HG03442 (cell line): ENCODE measurements around the gene WDR1.

ENCODE experiments used
- ATAC-seq: cut with Tn5 transposase; IDR thresholded peaks from one replicate; pipeline ENCODE4 v1.9.1; 2021; ENCODE audit warnings: mild to moderate bottlenecking, moderate library complexity; ENCODE audit not compliant: unreplicated experiment

The WDR1 gene

DNA sequence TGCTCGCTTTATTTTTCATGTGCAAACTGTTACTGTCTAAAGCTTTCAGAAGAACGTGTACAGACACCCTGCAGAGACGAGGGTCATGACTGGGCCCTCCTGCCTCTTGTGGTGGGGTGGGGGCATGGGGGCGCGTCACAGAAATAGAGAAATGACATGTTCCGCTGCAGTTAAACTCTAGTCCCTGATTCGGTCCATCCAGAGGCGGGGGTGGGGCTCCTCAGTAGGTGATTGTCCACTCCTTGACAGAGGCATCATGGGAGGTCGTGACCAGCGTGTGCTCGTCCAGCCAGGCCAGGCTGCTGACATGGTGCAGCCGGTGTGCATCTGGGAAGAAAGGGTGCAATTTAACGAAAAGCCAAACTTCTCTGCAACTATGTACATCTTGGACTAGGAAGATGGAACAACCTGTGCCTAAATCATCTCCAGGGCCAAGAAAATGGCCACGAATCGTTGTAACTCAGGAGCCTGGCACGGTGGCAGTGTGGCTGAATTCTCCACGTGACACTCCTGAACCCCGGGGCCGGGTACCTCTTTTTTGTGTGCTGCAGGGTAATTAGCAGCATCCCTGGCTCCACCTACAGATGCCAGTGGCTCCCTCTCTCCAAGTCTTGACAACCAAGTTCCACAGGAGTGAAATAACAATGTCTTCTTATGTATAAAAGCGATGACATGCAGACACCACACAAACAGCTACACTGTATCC lies 41.3 kb downstream of the WDR1 start:
- no peak for ATAC-seq

DNA sequence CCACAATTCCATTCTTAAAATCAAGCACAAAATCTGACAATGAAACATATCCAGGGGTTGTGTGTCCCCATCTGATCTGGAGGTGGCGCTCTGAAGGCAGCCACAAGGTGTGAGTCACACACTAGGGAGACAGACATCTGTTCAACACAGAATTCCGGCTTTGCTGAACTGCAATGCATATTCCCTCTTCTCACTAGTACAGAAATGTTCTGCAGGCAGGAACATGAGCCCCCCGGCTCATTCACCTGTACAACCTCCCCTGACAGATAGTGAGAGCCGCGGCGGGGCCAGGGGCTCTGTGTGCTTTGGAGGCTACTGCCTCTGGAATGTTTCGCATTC lies 41.9 kb downstream of the WDR1 start:
- no peak for ATAC-seq

DNA sequence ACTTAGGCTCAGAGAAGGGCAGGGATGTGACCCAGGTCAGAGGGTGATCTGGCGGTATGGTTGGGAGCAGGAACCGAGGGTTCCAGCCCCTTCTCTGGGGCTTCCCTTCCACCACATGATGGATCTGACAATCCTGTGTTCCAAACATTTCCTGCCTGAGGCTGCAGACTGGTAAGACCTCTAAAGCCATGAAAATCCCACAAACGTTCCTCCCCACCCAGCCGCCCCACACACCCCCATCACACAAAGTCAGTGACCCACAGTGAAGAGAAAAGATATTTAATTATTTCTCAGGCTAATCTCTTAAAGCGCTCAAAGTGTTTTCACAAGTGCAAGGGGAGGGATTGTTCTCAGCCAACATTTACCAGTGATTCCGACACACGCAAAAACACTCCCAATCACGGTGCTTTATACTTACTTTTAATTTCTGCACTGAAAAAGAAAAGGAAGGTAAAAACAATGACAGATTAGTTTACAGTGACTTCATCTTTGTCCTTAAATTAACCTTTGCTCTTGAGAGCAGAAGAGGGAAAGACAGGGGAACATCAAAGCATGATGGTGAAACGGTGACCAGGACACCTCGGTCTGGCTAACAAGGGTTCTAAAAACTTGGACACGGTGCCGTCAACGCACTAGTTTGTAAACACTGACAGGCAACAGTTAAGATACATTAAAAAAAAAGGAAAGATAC lies 42.4 kb downstream of the WDR1 start:
- ATAC-seq, result no peak

GRCh38 chr4:10072420-10073017 lies 44.1 kb downstream of the WDR1 start:
- no peak for ATAC-seq

- ATAC-seq, result no peak
Measured at GRCh38 chr4:10069075-10069642, 47.4 kb downstream of the WDR1 start.

DNA sequence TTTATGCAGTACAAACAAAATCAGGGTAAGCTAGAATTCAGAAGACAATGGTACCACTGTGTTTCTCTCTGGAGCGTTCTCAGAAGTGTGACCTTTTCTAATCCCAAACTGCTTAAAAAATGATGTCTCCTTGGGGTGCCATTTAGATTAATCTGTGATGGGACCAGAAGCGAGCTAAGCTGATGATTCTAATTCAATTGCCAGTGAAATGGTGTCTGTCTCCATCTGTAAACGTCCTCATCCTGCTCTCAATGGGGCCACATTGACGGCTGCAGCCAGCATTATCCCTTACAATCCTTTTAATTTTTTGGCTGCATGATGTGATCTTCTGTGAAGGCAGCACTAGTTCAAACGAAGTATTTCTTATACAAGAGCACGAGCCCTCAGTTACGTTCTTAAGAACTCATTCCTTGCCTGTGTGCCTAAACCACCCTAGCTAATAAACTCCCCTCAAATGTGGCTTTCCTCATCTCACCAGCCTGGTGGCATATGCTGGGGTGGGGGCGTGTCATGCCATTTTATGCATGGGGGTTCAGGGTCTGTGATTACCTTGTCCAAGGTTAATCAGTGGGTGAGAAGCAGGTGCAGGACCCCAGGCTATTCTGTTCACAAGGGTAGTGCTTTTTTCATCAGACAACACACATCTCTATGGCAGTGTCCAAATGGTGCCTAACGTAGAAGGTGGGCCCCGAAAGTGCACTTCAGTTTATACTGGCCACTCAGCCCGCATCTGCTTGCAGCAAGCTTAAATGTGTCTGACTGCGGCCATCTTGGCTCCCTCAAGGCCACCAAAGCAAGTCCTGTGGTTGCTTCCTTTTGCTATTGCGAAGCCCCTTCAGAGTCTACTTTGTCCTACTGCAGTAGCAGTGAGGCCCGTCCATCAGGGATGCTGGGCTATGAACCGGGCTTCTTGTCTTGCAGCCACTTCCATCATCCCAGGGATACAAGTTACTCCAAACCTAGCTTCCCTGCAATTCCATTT lies 49.6 kb downstream of the WDR1 start:
- ATAC-seq, result no peak

GRCh38 chr4:10066206-10066605 lies 50.4 kb downstream of the WDR1 start:
- no peak for ATAC-seq

GRCh38 chr4:10063544-10064300 lies 52.9 kb downstream of the WDR1 start:
- no peak for ATAC-seq

DNA sequence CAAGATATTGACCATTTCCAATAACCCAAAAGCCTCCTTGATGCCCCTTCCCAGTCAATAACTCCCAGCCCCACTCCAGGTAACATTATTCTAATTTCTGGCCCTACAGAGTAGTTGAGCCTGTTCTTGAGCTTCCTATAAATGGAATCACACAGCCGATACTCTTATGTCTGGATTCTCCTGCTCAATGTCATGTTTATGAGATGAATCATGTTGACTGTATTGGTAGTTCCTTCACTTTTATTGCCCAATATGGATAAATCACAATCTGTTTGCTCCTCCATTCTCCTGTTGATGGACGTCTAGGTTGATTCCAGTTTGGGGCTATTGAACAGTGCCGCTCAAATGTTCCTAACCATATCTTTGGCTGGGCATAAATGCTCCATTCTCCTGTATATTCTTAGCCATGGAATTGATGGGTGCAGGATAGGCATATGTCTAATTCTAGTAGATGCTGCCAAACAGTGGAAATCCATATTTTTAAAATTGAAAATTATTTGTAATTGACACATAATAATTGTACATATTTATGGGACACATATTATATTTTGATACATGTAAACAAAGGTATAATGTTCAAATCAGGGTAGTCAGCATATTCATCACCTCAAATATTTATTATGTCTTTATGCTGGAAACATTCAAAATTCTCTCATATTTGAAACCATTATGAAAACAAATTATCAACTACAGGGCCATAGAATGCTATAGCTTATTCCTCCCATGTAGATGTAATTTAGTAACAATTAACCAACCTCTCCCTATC lies 54.8 kb downstream of the WDR1 start:
- no peak for ATAC-seq

GRCh38 chr4:10058371-10058770 lies 58.2 kb downstream of the WDR1 start:
- no peak for ATAC-seq

- no peak for ATAC-seq
Measured at GRCh38 chr4:10057023-10057395, 59.6 kb downstream of the WDR1 start.

GRCh38 chr4:10056334-10057022 lies 60.1 kb downstream of the WDR1 start:
- no peak for ATAC-seq

GRCh38 chr4:10055871-10056270 lies 60.7 kb downstream of the WDR1 start:
- ATAC-seq, result no peak

DNA sequence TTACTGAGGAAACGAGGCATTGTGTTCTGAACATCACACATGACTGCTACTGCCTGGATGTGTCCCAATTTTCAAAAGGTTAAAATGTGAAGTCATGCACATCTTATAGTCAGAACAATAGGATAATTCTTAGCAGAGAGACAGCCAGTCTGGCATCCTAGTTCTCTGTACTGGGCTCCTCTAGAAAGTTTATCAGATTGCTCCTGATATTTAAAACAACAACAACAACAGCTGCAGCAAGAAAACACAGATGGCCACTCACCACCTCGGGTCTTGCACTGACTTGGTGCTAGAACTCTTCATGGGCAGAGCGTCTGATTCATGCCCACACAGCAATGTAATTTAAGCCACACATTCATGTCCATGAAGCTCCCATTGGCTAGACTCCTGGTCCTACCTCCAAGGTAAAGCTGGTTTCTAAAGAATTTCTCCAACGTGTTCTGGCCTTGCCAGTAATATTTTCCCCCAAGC lies 62.0 kb downstream of the WDR1 start:
- ATAC-seq, result no peak

GRCh38 chr4:10053635-10054453 lies 62.8 kb downstream of the WDR1 start:
- ATAC-seq, result no peak

DNA sequence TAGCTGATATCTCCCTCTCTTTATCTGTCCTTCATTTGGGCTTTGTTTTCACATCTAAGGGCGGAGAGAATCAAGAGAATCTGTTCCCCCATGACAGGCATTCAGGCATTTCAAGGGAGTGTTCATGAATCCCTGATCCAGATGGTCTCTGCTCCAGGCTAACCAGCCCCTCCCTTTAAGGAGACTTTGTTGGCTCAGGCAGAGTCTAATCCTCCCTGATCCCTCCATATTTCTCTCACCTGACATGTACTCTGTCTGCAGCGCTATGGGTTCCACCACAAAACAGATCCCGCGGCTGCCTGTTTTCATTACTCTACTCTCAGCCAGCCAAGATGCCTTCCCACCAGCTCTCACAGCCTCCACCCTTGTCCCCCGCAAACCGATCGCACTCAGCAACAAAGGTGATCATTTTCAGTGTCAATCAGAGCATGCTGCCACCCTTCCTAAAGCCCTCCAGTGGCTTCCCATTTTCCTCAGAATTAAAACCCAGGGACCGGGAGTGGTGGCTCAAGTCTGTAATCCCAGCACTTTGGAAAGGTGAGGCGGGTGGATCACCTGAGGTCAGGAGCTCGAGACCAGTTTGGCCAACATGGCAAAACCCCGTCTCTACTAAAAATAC lies 65.0 kb downstream of the WDR1 start:
- ATAC-seq, result no peak

DNA sequence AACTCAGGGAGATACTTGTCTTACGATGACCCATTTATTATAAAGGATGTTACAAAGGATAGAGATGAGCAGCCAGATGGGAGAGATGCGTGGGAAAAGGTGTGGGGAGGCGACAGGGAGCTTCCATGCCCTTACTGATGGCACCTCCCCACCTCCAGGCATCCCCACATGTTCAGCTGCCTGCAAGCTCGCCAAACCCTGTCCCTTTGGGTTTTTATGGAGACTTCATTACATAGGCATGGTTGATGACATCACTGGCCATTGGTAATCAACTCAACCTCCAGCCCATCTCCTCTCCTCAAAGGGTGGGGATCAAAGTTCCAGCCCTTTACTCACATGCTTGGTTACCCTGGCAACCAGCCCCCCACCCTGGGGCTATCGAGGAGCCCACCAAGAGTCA lies 65.9 kb downstream of the WDR1 start:
- ATAC-seq, result no peak
